Heart left ventricle (tissue), 16 donors: ENCODE data around the gene ANKRD18B. TPM values are rescaled to one million over a fixed set of nuclear protein-coding genes. Genes with fewer than 3 reads are reported as not detected.
"Not testable (repeated sequence)": the region's sequence is repeated elsewhere in the genome, so short reads cannot be mapped to it uniquely, and the experiment has no call there.

Experiments used
- ATAC-seq, 4 donors: fragments of 200-7000 bp; cut with Tn5 transposase; one replicate each; pipeline ENCODE4 v1.9.1; 2020 to 2022; ENCODE audit warnings: moderate library complexity in 4 of 4, mild to moderate bottlenecking in 3 of 4, moderate number of reproducible peaks in 1 of 4
- DNase-seq, 5 donors: peaks; one replicate each; pipeline ENCODE4 v3.0.0-alpha.2; 2020
- H3K27ac ChIP-seq, 12 donors: fragments of 200-600 bp; sonication (generic) in 4 of 12; one replicate each; pipeline versions ENCODE4 v1.5.0 to v1.8.0; 2016 to 2022; ENCODE audit warnings: mild to moderate bottlenecking in 2 of 12
- H3K27me3 ChIP-seq, 9 donors: fragments of 200-600 bp; sonication (generic) in 2 of 9; one replicate each; pipeline versions ENCODE4 v1.5.1 to v1.8.0; 2016 to 2022; ENCODE audit warnings: mild to moderate bottlenecking in 3 of 9
- H3K36me3 ChIP-seq, 9 donors: fragments of 200-600 bp; sonication (generic) in 2 of 9; one replicate each; pipeline versions ENCODE4 v1.5.0 to v1.8.0; 2018 to 2022; ENCODE audit warnings: mild to moderate bottlenecking in 2 of 9
- H3K4me1 ChIP-seq, 12 donors: fragments of 200-600 bp; sonication (generic) in 4 of 12; one replicate each; pipeline versions ENCODE4 v1.5.0 to v1.8.0; 2016 to 2022; ENCODE audit warnings: mild to moderate bottlenecking in 3 of 12
- H3K4me3 ChIP-seq, 12 donors: fragments of 200-600 bp; sonication (generic) in 4 of 12; one replicate each; pipeline versions ENCODE4 v1.5.0 to v1.8.0; 2017 to 2022; ENCODE audit warnings: mild to moderate bottlenecking in 9 of 12, moderate library complexity in 4 of 12
- H3K9me3 ChIP-seq, 12 donors: fragments of 200-600 bp; sonication (generic) in 4 of 12; one replicate each; pipeline versions ENCODE4 v1.5.0 to v1.8.0; 2016 to 2022; ENCODE audit warnings: mild to moderate bottlenecking in 1 of 12
- WGBS, 4 donors: extraction: QIAGEN DNeasy Blood & Tissue Kit in 2 of 4; methylation state at CpG; one replicate each; pipeline versions ENCODE4 v1.1.5 to v1.1.7; 2013 to 2018; 5-methylcytosine and 5-hydroxymethylcytosine counted together
- intact Hi-C, 10 donors: fragments of 100-400 bp; cut with DNase I; formaldehyde crosslinking; loops; one replicate each; pipeline versions ENCODE4 v1.11.1 to v1.14.2; 2022
- polyA plus RNA-seq, 2 donors: library from polyadenylated mRNA; stranded (reverse); fragments of 200-250 nt; gene quantifications; one replicate each; pipeline ENCODE4 v1.2.3, GENCODE V29; 2013
- total RNA-seq, 9 donors: library from RNA; depleted of rRNA in 2 of 9; stranded (reverse); fragments of >200 nt in 2 of 9; fragmentation: NEBNext Ultra II Directional in 3 of 9; extraction: Animal tissue kit (Norgen Biotek cat#: 25700) in 3 of 9; gene quantifications; one replicate each; pipeline versions ENCODE4 v1.1.0 to v1.2.4, GENCODE V29; 2016 to 2023
- donor health status: ischemic (EF 13 %, LVEDD 7.1; RV severe dilation, severe dysfunction).
- donor health status: healthy with polysubstance abuse.
- donor health status: DM: no; HTN: yes; CAD: no.
- donor health status: DM: no; HTN: no; CAD: no.
- donor health status: ischemic (EF 25% LVEDD 6.9; RV normal size, moderate dysfunction).
- donor health status: ischemic (EF 25% LVEDD 5.7; RV mildly dilated, moderate dysfunction).
- donor health status: healthy.
- donor health status: DM: yes; HTN: yes; CAD: no.
- donor health status: ischemic (EF 35%, LVEDD 5.7; RV mildly dilated, moderate dysfunction).
- donor health status: nonischemic (EF 11% LVEDD 7.7; RV severe dilation, severe dysfunction).
- donor health status: DM: yes; HTN: yes; CAD: no.
- donor health status: PGD.
- donor health status: ischemic (EF 29% LVEDD 5.4; RV normal size, mild dysfunction).
- donor health status: nonischemic (EF 23%, LVEDD 6.1; RV moderate dilation, normal function).

Gene ANKRD18B
- total and polyA plus RNA-seq, 11 donors: 0.14 to 1.3 (median 0.40) TPM; not detected in 4

DNA sequence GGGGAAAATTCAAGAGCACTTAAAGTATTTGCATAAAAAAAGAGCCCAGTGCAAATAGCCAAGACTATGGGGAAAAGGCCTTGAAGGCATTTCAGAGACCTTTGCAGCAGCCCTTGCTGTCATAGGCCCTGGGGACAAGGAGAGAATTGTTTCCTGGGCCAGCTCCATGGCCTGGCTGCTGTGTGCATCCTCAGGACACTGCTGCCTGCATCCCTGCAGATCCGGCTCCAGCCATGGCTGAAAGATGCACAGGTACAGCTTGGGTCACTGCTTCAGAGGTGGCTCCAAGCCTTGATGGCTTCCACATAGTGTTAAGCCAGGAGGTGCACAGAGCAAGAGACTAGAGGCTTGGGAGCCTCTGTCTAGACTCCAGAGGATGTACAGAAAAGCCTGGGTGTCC is 55.9 kb downstream of the ANKRD18B start:
- 88 to 89% methylated on average over 1 of the region's 1 CpG; no CpG with 5 or more reads in 2 of the 4 donors for WGBS, 4 donors
- H3K36me3 ChIP-seq, H3K4me3 ChIP-seq, H3K27me3 ChIP-seq, ATAC-seq, H3K4me1 ChIP-seq, intact Hi-C loops, DNase-seq, H3K27ac ChIP-seq, H3K9me3 ChIP-seq: not testable (repeated sequence)

DNA sequence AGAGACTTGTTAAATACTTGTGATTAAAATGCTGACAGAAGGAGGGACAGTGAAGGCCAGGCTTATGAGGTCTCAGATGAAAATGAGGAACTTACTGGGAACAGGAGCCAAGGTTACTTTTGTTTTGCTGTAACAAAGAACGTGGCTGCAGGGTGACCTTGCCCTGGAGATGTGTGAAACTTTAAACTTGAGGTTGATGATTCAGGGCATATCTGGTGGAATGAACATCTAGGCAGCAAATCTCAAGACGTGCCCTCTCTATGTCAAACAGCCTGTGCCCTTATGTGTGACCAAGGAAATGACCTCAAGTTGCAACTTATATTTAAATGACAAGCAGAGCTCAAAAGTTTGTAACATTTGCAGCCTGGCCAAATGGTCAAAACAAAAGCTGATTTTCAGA is 58.6 kb downstream of the ANKRD18B start:
- H3K4me3 ChIP-seq, H3K27ac ChIP-seq, H3K27me3 ChIP-seq, intact Hi-C loops, H3K36me3 ChIP-seq, DNase-seq, ATAC-seq, H3K9me3 ChIP-seq, H3K4me1 ChIP-seq: not testable (repeated sequence)
- WGBS, 4 donors: 28 to 51% (median 45%) methylated on average over 2 of the region's 2 CpGs

DNA sequence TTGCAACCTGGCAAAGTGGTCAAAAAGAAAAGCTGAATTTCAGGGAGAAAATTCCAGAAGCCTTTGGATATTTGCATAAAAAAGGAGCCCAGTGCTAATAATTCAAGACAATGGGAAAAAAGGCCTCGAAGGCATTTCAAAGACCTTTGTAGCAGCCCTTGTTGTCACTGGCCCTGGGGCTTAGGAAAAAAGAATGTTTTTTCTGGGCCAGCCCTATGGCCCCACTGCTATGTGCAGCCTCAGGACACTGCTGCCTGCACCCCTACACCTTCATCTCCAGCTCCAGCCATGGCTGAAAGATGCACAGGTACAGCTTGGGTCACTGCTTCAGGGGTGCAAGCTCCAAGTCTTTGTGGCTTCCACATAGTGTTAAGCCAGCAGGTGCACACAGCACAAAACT is 62.1 kb downstream of the ANKRD18B start:
- not testable (repeated sequence) for H3K36me3 ChIP-seq, DNase-seq

DNA sequence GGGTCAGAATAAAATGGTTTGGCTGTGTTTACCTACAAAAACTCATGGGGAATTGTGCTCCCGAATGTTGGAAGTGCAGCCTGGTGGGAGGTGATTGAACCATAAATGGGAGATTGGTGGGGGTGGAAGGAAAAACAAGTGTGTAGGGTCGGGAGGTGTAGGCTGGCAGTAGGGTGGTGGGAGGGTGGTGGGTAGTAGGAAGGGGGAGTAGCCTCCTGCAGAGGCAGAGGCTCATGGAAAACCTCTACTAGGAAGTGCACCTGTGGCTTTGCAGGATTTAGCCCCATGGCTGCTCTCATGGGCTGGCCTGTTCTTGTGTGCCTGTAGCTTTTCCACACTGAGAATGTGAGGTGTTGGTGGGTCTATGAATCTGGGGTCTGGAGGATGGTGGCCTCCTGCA is 63.7 kb downstream of the ANKRD18B start:
- H3K27me3 ChIP-seq, H3K27ac ChIP-seq, H3K4me3 ChIP-seq, H3K9me3 ChIP-seq, intact Hi-C loops, H3K4me1 ChIP-seq, ATAC-seq, H3K36me3 ChIP-seq, DNase-seq: not testable (repeated sequence)
- WGBS, 4 donors: 14% methylated on average over 1 of the region's 2 CpGs; no CpG with 5 or more reads in 3 of the 4 donors

More for the DNA sequence above, 62.1 kb downstream of the ANKRD18B start:
- H3K9me3 ChIP-seq, H3K4me1 ChIP-seq, ATAC-seq, H3K27ac ChIP-seq, intact Hi-C loops, H3K27me3 ChIP-seq, H3K4me3 ChIP-seq: not testable (repeated sequence)
- WGBS, 4 donors: 82 to 89% (median 85%) methylated on average over 1 of the region's 1 CpG; no CpG with 5 or more reads in 1 of the 4 donors

DNA sequence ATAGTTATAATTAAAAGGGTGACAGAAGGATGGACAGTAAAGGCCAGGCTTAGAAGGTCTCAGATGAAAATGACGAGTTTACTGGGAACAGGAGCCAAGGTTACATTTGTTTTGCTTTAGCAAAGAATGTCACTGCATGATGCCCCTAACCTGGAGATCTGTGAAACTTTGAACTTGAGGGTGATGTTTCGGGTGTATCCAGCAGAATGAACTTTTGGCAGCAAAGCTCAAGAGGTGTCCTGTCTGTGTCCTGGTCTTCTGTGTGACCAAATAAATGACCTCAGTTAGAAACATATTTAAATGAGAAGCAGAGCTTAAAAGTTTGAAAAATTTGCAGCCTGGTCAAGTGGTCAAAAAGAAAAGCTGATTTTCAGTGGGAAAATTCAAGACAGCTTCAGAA is 64.8 kb downstream of the ANKRD18B start:
- ATAC-seq, H3K27me3 ChIP-seq, intact Hi-C loops, H3K9me3 ChIP-seq, DNase-seq, H3K4me1 ChIP-seq, H3K36me3 ChIP-seq, H3K27ac ChIP-seq, H3K4me3 ChIP-seq: not testable (repeated sequence)
- 80 to 98% (median 94%) methylated on average over 1 of the region's 2 CpGs for WGBS, 4 donors

DNA sequence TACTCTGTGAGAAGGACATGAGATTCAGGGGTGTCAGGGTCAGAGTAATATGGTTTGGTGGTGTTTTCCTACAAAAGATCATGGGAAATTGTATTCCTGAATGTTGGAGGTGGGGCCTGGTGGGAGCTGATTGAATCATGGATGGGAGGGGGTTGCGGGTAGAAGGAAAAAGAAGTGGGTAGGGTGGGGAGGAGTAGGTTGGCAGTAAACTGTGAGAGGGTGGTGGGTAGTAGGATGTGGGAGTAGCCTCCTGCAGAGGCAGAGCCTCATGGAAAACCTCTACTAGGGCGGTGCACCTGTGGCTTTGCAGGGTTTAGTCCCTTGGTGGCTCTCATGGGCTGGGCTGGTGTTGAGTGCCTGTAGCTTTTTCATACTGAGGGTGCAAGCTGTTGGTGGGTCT is 66.8 kb downstream of the ANKRD18B start:
- ATAC-seq, intact Hi-C loops, H3K27ac ChIP-seq, DNase-seq, H3K9me3 ChIP-seq, H3K4me1 ChIP-seq, H3K27me3 ChIP-seq, H3K36me3 ChIP-seq, H3K4me3 ChIP-seq: not testable (repeated sequence)
- 86 to 98% (median 88%) methylated on average over 2 of the region's 2 CpGs for WGBS, 4 donors

DNA sequence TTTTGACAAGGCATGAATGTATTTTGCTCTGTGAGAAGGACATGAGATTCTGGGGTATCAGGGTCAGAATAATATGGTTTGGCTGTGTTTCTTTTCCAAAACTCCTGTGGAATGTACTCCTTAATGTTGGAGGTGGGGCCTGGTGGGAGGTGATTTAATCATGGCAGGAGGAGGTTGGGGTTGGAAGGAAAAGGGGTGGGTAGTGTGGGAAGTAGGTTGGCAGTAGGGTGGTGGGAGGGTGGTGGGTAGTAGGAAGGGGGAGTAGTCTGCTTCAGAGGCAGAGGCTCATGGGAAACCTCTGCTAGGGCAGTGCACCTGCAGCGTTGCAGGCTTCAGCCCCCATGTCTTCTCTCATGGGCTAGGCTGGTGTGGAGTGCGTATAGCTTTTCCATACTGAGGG is 72.9 kb downstream of the ANKRD18B start:
- WGBS, 4 donors: 85 to 92% (median 86%) methylated on average over 2 of the region's 2 CpGs
- intact Hi-C loops, H3K27me3 ChIP-seq, H3K36me3 ChIP-seq, H3K4me3 ChIP-seq, DNase-seq, H3K9me3 ChIP-seq, H3K27ac ChIP-seq, ATAC-seq, H3K4me1 ChIP-seq: not testable (repeated sequence)

DNA sequence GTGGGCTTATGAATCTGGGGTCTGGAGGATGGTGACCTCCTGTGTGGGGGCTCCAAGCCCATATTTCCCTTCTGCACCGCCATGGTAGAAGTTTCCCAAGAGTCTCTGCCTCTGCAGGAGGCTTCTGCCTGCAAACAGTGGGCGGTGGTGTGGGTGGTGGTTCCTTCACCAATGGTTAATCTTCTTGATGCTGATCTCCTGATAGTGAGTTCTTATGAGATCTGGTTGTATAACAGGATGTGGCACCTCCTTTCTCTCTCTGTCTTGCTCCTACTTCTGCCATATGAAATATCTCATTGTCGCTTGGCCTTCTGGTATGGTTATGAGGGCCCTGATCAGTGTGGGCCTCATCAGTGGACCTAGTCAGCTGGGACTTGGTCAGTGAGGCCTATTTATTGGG is 73.3 kb downstream of the ANKRD18B start:
- H3K9me3 ChIP-seq, H3K36me3 ChIP-seq, H3K4me3 ChIP-seq, H3K27me3 ChIP-seq, H3K4me1 ChIP-seq, ATAC-seq, DNase-seq, H3K27ac ChIP-seq, intact Hi-C loops: not testable (repeated sequence)
- 66 to 100% (median 92%) methylated on average over 3 of the region's 3 CpGs for WGBS, 4 donors

DNA sequence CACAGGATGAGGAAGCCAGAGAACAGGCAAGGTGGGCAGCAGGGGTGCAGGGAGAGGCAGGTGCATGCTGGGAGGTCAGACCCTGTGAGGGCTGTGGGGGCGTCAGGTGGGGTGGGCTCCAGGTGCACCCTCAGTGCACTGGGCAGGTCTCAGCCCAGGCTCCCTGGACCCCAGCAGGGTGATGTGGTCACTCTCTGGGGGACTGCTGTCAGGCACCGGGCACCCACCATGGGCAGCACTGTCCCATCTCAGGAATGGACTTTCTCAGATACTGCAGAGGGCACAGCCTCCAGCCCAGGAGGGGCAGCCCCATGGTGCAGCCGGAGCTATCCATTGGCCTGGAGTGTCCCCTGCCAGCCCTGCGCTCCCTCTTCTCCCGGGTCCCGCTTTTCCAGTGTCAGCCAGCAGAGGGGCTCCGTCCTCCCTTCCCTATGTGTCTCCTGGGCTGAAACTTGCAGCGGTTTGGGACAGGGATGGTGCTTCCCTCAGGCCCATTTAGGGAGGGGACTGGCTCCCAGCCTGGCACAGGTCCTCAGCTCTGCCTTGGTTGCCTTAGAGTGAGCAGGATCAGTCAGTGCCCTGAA is 74.8 kb downstream of the ANKRD18B start:
- 50 to 92% (median 81%) methylated on average over 1 to 8 of the region's 8 CpGs for WGBS, 4 donors
- not testable (repeated sequence) for H3K9me3 ChIP-seq, H3K4me3 ChIP-seq

DNA sequence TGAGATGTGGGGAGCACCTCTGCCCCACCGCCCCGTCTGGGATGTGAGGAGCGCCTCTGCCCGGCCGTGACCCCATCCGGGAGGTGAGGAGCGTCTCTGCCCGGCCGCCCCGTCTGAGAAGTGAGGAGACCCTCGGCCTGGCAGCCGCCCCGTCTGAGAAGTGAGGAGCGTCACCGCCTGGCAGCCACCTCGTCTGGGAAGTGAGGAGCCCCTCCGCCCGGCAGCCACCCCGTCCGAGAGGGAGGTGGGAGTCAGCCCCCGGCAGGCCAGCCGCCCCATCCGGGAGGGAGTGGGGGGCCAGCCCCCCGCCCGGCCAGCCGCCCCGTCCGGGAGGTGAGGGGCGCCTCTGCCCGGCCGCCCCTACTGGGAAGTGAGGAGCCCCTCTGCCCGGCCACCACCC is 76.9 kb downstream of the ANKRD18B start:
- 95 to 97% (median 96%) methylated on average over 16 to 32 of the region's 32 CpGs for WGBS, 4 donors
- not testable (repeated sequence) for H3K27ac ChIP-seq, H3K4me1 ChIP-seq

More for the DNA sequence above, 74.8 kb downstream of the ANKRD18B start:
- H3K4me1 ChIP-seq, H3K27ac ChIP-seq, ATAC-seq, H3K27me3 ChIP-seq, intact Hi-C loops, DNase-seq, H3K36me3 ChIP-seq: not testable (repeated sequence)

DNA sequence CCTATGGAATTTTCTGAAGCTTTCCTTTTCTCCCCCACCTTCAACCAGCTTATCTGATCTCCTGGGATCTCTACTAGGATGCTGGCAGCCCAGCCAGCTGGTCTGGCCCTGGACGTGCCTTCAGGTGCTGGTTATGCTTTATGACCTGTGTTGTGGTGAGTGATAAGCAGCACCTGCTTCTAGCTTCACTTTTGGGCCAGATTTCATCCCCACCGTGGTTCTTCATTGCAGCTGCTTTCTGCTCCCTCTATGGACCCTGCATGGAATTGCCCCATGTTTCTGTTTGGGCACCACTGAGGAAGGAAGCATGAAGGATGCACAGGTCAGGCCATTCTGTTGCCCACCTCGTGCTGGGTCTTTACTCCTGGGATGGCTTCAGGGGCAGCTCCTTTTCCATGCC is 80.2 kb downstream of the ANKRD18B start:
- H3K9me3 ChIP-seq, H3K36me3 ChIP-seq, H3K4me3 ChIP-seq, H3K27ac ChIP-seq, intact Hi-C loops, H3K4me1 ChIP-seq, H3K27me3 ChIP-seq, DNase-seq: not testable (repeated sequence)
- peak in 1 of 4 donors; percentile 36 for ATAC-seq
- 33 to 67% (median 43%) methylated on average over 3 of the region's 3 CpGs for WGBS, 4 donors

More for the DNA sequence above, 76.9 kb downstream of the ANKRD18B start:
- H3K27me3 ChIP-seq, H3K36me3 ChIP-seq, H3K9me3 ChIP-seq, DNase-seq, intact Hi-C loops, H3K4me3 ChIP-seq, ATAC-seq: not testable (repeated sequence)

DNA sequence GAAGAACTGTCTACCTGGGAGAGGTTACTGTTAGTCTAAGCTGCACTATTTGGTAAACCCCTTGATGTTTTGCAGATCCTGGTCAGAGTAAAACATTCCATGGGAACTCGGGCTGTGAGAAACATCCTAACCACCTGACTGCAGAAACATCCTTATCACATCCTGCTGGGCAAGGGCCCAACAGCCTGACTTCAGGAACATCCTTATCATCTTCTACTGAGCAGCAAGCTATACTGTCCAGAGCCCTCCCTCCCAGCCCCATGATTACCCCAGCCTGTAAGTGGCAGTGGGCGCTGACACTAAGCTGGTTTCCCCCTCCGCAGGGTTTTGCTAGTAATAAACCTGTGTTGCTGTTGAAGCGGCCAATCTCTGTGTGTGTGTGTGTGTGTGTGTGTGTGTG is 80.9 kb downstream of the ANKRD18B start:
- H3K4me3 ChIP-seq, DNase-seq, H3K4me1 ChIP-seq, H3K36me3 ChIP-seq, intact Hi-C loops, H3K9me3 ChIP-seq, H3K27me3 ChIP-seq: not testable (repeated sequence)
- peak overlapping the region in 1 of 12 donors; percentile 8 for H3K27ac ChIP-seq
- peak; percentile 51 to 82 (median 72) for ATAC-seq
- 6 to 21% (median 15%) methylated on average over 3 to 4 of the region's 4 CpGs for WGBS, 4 donors
